Mesothelial cell of epicardium (in vitro differentiated cells): Measurements from ENCODE around the gene NAGPA. TPM values are rescaled to one million over a fixed set of nuclear protein-coding genes. Genes with fewer than 3 reads are reported as not detected.

Experiments
- DNase-seq, 2 experiments: peaks; one replicate each; pipeline ENCODE4 v3.0.0; 2021; ENCODE audit warnings: low spot score in 2 of 2; ENCODE audit not compliant: unreplicated experiment in 2 of 2
- H3K27ac Mint-ChIP-seq: 2 replicates; pipeline ENCODE4 v1.8.0; 2021; ENCODE audit warnings: mixed read lengths
- H3K27me3 Mint-ChIP-seq: 2 replicates; pipeline ENCODE4 v1.8.0; 2021; ENCODE audit warnings: low read depth, mixed read lengths
- H3K36me3 Mint-ChIP-seq: 2 replicates; pipeline ENCODE4 v1.8.0; 2021; ENCODE audit warnings: mixed read lengths
- H3K4me1 Mint-ChIP-seq: 2 replicates; pipeline ENCODE4 v1.8.0; 2021; ENCODE audit warnings: mixed read lengths
- H3K4me3 Mint-ChIP-seq: 2 replicates; pipeline ENCODE4 v1.8.0; 2021; ENCODE audit warnings: mild to moderate bottlenecking, moderate library complexity, mixed read lengths
- H3K9me3 Mint-ChIP-seq: 2 replicates; pipeline ENCODE4 v1.8.0; 2021; ENCODE audit warnings: mixed read lengths
- CTCF ChIP-seq: fragments of 200-600 bp; sonication (generic); IDR thresholded peaks from one replicate; pipeline ENCODE4 v1.5.0; 2021; ENCODE audit warnings: antibody characterized with exemption; ENCODE audit not compliant: unreplicated experiment
- total RNA-seq: library from RNA; stranded (reverse); gene quantifications from 3 replicates; pipeline ENCODE4 v1.2.1, GENCODE V29; 2021

The NAGPA gene
- total RNA-seq, 1 donor from 2014 or later, result 12.6 TPM

- H3K9me3 Mint-ChIP-seq, result no peaks in the 10 kb centered on the region
- no peak overlapping the region for H3K4me3 Mint-ChIP-seq
- no peaks in the 10 kb centered on the region for H3K4me1 Mint-ChIP-seq
- H3K27ac Mint-ChIP-seq, result no peak overlapping the region
- no peaks in the 10 kb centered on the region for H3K36me3 Mint-ChIP-seq
- TF ChIP-seq CTCF, result no peak
- H3K27me3 Mint-ChIP-seq, result peaks cover 31% of the 10 kb centered on the region
- no peak for DNase-seq
Measured at GRCh38 chr16:5042574-5043171, 8.9 kb upstream of the NAGPA start.

- DNase-seq, result no peak
- no peak for TF ChIP-seq CTCF
- no peak overlapping the region for H3K27ac Mint-ChIP-seq
- peaks cover 31% of the 10 kb centered on the region for H3K27me3 Mint-ChIP-seq
- no peaks in the 10 kb centered on the region for H3K9me3 Mint-ChIP-seq
- no peaks in the 10 kb centered on the region for H3K36me3 Mint-ChIP-seq
- no peaks in the 10 kb centered on the region for H3K4me1 Mint-ChIP-seq
- H3K4me3 Mint-ChIP-seq, result no peak overlapping the region
Measured at GRCh38 chr16:5041600-5042133, 7.9 kb upstream of the NAGPA start.

GRCh38 chr16:5040451-5040850, 6.7 kb upstream of the NAGPA start:
- Mint-ChIP-seq H3K27ac (no peak overlapping the region), H3K27me3 (peaks cover 31% of the 10 kb centered on the region), H3K4me3 (no peak overlapping the region), H3K4me1 (no peaks in the 10 kb centered on the region), H3K9me3 (no peaks in the 10 kb centered on the region), H3K36me3 (no peaks in the 10 kb centered on the region)
- DNase-seq, result no peak
- no peak for TF ChIP-seq CTCF

GRCh38 chr16:5036228-5037156, 2.8 kb upstream of the NAGPA start:
- Mint-ChIP-seq H3K27me3 (peaks cover 20% of the 10 kb centered on the region), H3K4me3 (no peak overlapping the region), H3K27ac (no peak overlapping the region), H3K36me3 (no peaks in the 10 kb centered on the region), H3K4me1 (peaks cover 13% of the 10 kb centered on the region), H3K9me3 (no peaks in the 10 kb centered on the region)
- no peak for DNase-seq
- no peak for TF ChIP-seq CTCF

GRCh38 chr16:5035909-5036227, 2.1 kb upstream of the NAGPA start:
- peaks cover 13% of the 10 kb centered on the region for H3K4me1 Mint-ChIP-seq
- H3K27ac Mint-ChIP-seq, result no peak overlapping the region
- no peaks in the 10 kb centered on the region for H3K36me3 Mint-ChIP-seq
- H3K27me3 Mint-ChIP-seq, result peaks cover 13% of the 10 kb centered on the region
- H3K9me3 Mint-ChIP-seq, result no peaks in the 10 kb centered on the region
- no peak for TF ChIP-seq CTCF
- no peak overlapping the region for H3K4me3 Mint-ChIP-seq
- no peak for DNase-seq
